Measurements from ENCODE around the gene KRI1. TPM values are rescaled to one million over a fixed set of nuclear protein-coding genes. Genes with fewer than 3 reads are reported as not detected.

KRI1 gene
- total and polyA plus RNA-seq, 7 donors = 14.8 to 21.6 (median 20.2) TPM

DNA sequence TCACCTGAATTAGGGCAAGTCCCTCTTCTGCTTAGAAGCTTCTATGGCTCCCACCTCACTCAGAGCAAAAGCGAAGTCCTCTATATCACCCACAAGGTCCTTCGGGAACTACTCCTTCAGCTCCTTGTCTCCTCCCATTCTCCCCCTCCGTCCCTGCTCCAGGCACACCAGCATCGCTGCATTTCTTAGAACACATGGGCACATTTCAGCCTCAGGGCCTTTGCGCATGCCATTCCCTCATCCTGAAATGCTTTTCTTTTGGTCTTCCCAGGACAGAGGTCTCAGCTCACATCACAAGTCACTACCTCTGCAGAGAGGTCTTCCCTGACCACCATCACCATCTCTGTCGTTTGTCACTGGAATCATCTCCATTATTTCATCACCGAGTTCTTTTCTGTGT, 52.6 kb downstream of the KRI1 start:
- DNase-seq (no peak), ATAC-seq (no peak)
- Histone ChIP-seq H3K27ac (no peak overlapping the region), H3K9me3 (no peaks in the 10 kb centered on the region), H3K36me3 (ENCODE audit: insufficient read depth in 1 of 2, low read depth in 1 of 2) (no peaks in the 10 kb centered on the region), H3K4me3 (no peak overlapping the region), H3K27me3 (ENCODE audit: insufficient read depth in 3 of 3, low read length in 2 of 3) (peaks cover 0 to 79% (median 22%) of the 10 kb centered on the region in 3 donors), H3K4me1 (no peaks in the 10 kb centered on the region)
- WGBS, 3 donors = 78 to 80% (median 79%) methylated on average over 7 of the region's 7 CpGs
- intact Hi-C loops (cut with DNase I) = no loop called here
- TF ChIP-seq CTCF (IDR thresholded peaks at IDR 0.05) = no peak

DNA sequence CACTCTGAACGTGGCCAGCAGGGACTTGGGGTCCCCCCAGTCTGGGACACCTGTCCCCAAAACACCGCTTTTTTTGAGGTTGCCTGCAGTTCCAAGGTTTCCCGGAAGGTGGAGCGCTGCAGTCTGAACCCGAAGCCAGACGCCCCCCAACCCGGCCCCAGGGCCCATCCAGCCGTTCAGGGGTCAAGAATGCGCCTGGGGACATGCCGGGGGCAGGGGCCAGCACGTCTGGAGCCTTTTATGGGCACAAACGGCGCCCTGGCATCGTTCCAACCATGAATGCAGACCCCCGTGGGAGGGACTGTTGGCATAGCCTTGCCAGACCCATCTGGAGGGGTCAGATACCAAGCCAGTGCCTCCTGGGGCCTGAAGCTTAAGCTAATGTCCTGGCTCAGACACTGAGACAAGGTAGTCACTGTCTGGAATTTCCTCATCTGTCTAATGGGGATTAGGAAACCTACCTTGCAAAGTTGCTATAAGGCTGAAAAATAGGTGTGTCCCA, 55.5 kb downstream of the KRI1 start:
- no peaks in the 10 kb centered on the region for H3K36me3 ChIP-seq (ENCODE audit: insufficient read depth in 1 of 2, low read depth in 1 of 2)
- 4 to 9% (median 7%) methylated on average over 15 of the region's 15 CpGs for WGBS, 3 donors
- H3K4me3 ChIP-seq = no peak overlapping the region
- no peak overlapping the region for H3K27ac ChIP-seq
- H3K4me1 ChIP-seq = no peaks in the 10 kb centered on the region
- no peaks in the 10 kb centered on the region for H3K9me3 ChIP-seq
- peak; percentile 52 for TF ChIP-seq CTCF (IDR thresholded peaks at IDR 0.05)
- H3K27me3 ChIP-seq (ENCODE audit: insufficient read depth in 3 of 3, low read length in 2 of 3) = peaks cover 0 to 54% (median 13%) of the 10 kb centered on the region in 3 donors
- intact Hi-C loops (cut with DNase I) = no loop called here
- DNase-seq = no peak
- no peak for ATAC-seq

- no peaks in the 10 kb centered on the region for H3K9me3 ChIP-seq
- ATAC-seq (no peak), DNase-seq (no peak)
- intact Hi-C loops (cut with DNase I) = loop anchor here in 1 of 2 donors (5.0 kb wide), 1 partner anchor 34 kb away; the partner anchor contains the start of gene ATG4D
- H3K27me3 ChIP-seq (ENCODE audit: insufficient read depth in 3 of 3, low read length in 2 of 3) = peaks cover 0 to 37% (median 2%) of the 10 kb centered on the region in 3 donors
- H3K36me3 ChIP-seq (ENCODE audit: insufficient read depth in 1 of 2, low read depth in 1 of 2) = no peaks in the 10 kb centered on the region
- no peak for TF ChIP-seq CTCF (IDR thresholded peaks at IDR 0.05)
- no peak overlapping the region for H3K27ac ChIP-seq
- H3K4me1 ChIP-seq = no peaks in the 10 kb centered on the region
- no peak overlapping the region for H3K4me3 ChIP-seq
- 81 to 88% (median 86%) methylated on average over 3 of the region's 3 CpGs for WGBS, 3 donors
These were observed 57.1 kb downstream of the KRI1 start for GRCh38 chr19:10508707-10509106.

GRCh38 chr19:10508036-10508435, 57.8 kb downstream of the KRI1 start:
- no peaks in the 10 kb centered on the region for H3K4me1 ChIP-seq
- no peak for TF ChIP-seq CTCF (IDR thresholded peaks at IDR 0.05)
- no peaks in the 10 kb centered on the region for H3K9me3 ChIP-seq
- DNase-seq (no peak), ATAC-seq (no peak)
- H3K27me3 ChIP-seq (ENCODE audit: insufficient read depth in 3 of 3, low read length in 2 of 3) = peaks cover 0 to 32% (median 0%) of the 10 kb centered on the region in 3 donors
- no peaks in the 10 kb centered on the region for H3K36me3 ChIP-seq (ENCODE audit: insufficient read depth in 1 of 2, low read depth in 1 of 2)
- H3K4me3 ChIP-seq = no peak overlapping the region
- no peak overlapping the region for H3K27ac ChIP-seq
- intact Hi-C loops (cut with DNase I) = loop anchor here in 1 of 2 donors (5.0 kb wide), 1 partner anchor 34 kb away; the partner anchor contains the start of gene ATG4D
- WGBS, 3 donors = 85 to 88% (median 86%) methylated on average over 15 to 16 of the region's 16 CpGs
